A172 (cell line): ENCODE data around the gene PHACTR4. TPM values are rescaled to one million over a fixed set of nuclear protein-coding genes. Genes with fewer than 3 reads are reported as not detected.
A peak's percentile ranks its signal among the peaks of the same experiment; 100 is the strongest.
"Not testable (repeated sequence)": the region's sequence is repeated elsewhere in the genome, so short reads cannot be mapped to it uniquely, and the experiment has no call there.

ENCODE experiments used
- DNase-seq: peaks from one replicate; pipeline ENCODE4 v3.0.0-alpha.2; 2015; ENCODE audit warnings: low spot score
- total RNA-seq: library from RNA; depleted of rRNA; stranded (reverse); fragments of >200 nt; shearing (Covaris generic); gene quantifications from 2 replicates; pipeline ENCODE4 v1.2.3, GENCODE V29; 2014; rRNA removed

The PHACTR4 gene
- total RNA-seq: 4.0 and 6.0 TPM in 2 replicates

GRCh38 chr1:28369371-28370238 lies at the start of gene PHACTR4:
TSS of gene PHACTR4 (plus strand) at chr1:28369740. CDS start at chr1:28407448, 37,708 bp downstream.
- peak; percentile 82 for DNase-seq

GRCh38 chr1:28322194-28322593 lies 47.3 kb upstream of the PHACTR4 start:
- DNase-seq: no peak

- no peak for DNase-seq
Observed at GRCh38 chr1:28323720-28324119, 45.8 kb upstream of the PHACTR4 start.

GRCh38 chr1:28326515-28326914 lies 43.0 kb upstream of the PHACTR4 start:
- DNase-seq: no peak

GRCh38 chr1:28326984-28327383 lies 42.6 kb upstream of the PHACTR4 start:
- DNase-seq: no peak

- not testable (repeated sequence) for DNase-seq
Observed at GRCh38 chr1:28327431-28327830, 42.1 kb upstream of the PHACTR4 start.

GRCh38 chr1:28328228-28328648 lies 41.3 kb upstream of the PHACTR4 start:
- no peak for DNase-seq

- DNase-seq: no peak
Observed at GRCh38 chr1:28329395-28330153, 40.0 kb upstream of the PHACTR4 start.

- DNase-seq: no peak
Observed at GRCh38 chr1:28338897-28339296, 30.6 kb upstream of the PHACTR4 start.

GRCh38 chr1:28339551-28339950 lies 30.0 kb upstream of the PHACTR4 start:
- no peak for DNase-seq

- DNase-seq: no peak
Observed at GRCh38 chr1:28340221-28340974, 29.1 kb upstream of the PHACTR4 start.

GRCh38 chr1:28341591-28341990 lies 27.9 kb upstream of the PHACTR4 start:
- DNase-seq: no peak

GRCh38 chr1:28343405-28343804 lies 26.1 kb upstream of the PHACTR4 start:
- no peak for DNase-seq

GRCh38 chr1:28353248-28353810 lies 16.2 kb upstream of the PHACTR4 start:
- not testable (repeated sequence) for DNase-seq

- DNase-seq: peak; percentile 26
Observed at GRCh38 chr1:28354121-28354520, 15.4 kb upstream of the PHACTR4 start.

GRCh38 chr1:28358716-28359115 lies 10.8 kb upstream of the PHACTR4 start:
- no peak for DNase-seq

GRCh38 chr1:28359592-28360239 lies 9.8 kb upstream of the PHACTR4 start:
- DNase-seq: peak; percentile 40

- no peak for DNase-seq
Observed at GRCh38 chr1:28364888-28365287, 4.7 kb upstream of the PHACTR4 start.

GRCh38 chr1:28365864-28366263 lies 3.7 kb upstream of the PHACTR4 start:
- no peak for DNase-seq

- not testable (repeated sequence) for DNase-seq
Observed at GRCh38 chr1:28368608-28369007, 932 bp upstream of the PHACTR4 start.
